Uterus (tissue), 2 donors: Measurements from ENCODE around the gene NOXA1.

Experiments
- POLR2A ChIP-seq, 2 donors: fragments of 450-650 bp; IDR thresholded peaks; one replicate each; pipeline ENCODE4 v1.6.1; 2016; ENCODE audit warnings: antibody characterized with exemption in 2 of 2, mild to moderate bottlenecking in 1 of 2, moderate library complexity in 1 of 2
- TF ChIP-seq, protein P1 (sequence below), 4 experiments: fragments of 200-600 bp in 2 of 4; fragments of 450-650 bp in 2 of 4; sonication (generic) in 2 of 4; IDR thresholded peaks; one replicate each; pipeline ENCODE4 v1.5.1; 2016 to 2019; ENCODE audit warnings: antibody characterized with exemption in 4 of 4, mild to moderate bottlenecking in 2 of 4, moderate library complexity in 1 of 4

DNA sequence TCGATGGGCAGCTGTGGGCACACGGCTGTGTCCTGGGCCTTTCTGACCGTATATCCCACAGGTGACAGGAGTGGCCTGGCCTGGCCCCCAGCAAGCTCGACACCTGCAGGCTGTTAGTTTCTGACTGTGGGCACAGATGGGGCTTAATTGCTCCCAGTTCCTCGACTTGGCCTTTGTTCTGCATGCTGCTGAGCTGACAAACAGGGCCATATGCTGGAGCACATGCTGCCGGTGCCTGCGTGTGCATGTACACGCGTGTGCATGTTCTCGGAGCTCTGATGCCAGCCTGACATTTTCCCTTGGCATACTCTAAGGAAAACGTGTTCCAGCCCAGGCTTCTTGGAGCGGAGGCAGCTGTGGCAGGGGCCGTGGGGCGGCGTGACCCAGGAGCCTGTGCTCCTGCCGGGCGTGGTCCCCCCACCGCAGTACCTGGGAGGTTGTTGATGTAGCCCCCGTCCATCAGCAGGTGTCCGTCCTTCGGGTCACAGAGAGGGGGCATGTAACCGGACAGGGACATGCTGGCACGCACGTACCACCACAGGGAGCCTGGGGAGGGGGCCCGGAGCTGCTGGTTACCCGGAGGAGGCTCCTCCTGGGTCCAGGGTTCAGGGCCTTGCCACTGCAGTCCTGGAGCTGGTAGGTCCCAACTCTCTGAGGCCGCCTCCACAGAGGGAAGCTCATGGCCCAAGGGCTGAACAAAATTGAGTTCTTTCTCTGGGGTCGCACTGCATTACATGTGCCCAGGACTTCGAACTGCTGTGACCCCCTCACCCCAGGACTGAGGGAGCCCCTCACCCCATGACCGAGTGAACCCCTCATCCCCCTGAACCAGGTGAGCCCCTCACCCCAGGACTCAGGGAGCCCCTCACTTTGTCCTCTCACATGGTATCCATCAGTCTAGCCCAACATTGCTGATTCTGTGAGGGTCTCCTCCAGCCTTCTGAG, 40.1 kb downstream of the NOXA1 start:
- TF ChIP-seq, protein P1, sequence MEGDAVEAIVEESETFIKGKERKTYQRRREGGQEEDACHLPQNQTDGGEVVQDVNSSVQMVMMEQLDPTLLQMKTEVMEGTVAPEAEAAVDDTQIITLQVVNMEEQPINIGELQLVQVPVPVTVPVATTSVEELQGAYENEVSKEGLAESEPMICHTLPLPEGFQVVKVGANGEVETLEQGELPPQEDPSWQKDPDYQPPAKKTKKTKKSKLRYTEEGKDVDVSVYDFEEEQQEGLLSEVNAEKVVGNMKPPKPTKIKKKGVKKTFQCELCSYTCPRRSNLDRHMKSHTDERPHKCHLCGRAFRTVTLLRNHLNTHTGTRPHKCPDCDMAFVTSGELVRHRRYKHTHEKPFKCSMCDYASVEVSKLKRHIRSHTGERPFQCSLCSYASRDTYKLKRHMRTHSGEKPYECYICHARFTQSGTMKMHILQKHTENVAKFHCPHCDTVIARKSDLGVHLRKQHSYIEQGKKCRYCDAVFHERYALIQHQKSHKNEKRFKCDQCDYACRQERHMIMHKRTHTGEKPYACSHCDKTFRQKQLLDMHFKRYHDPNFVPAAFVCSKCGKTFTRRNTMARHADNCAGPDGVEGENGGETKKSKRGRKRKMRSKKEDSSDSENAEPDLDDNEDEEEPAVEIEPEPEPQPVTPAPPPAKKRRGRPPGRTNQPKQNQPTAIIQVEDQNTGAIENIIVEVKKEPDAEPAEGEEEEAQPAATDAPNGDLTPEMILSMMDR (IDR thresholded peaks at IDR 0.05): no peak
- no peak for TF ChIP-seq POLR2A (IDR thresholded peaks at IDR 0.05)
